Esophagus squamous epithelium (tissue), 4 donors: ENCODE results near the gene UBE2I.

Experiments
- POLR2A ChIP-seq, 4 donors: fragments of 450-650 bp; IDR thresholded peaks; one replicate each; pipeline ENCODE4 v1.6.1; 2017; ENCODE audit warnings: antibody characterized with exemption in 4 of 4, mild to moderate bottlenecking in 4 of 4, moderate library complexity in 3 of 4
- TF ChIP-seq, protein P1 (sequence below), 6 experiments: fragments of 450-650 bp in 4 of 6; fragments of 200-600 bp in 2 of 6; sonication (generic) in 2 of 6; IDR thresholded peaks; one replicate each; pipeline ENCODE4 v1.5.1; 2016 to 2019; ENCODE audit warnings: antibody characterized with exemption in 6 of 6, mild to moderate bottlenecking in 4 of 6, moderate library complexity in 4 of 6

DNA sequence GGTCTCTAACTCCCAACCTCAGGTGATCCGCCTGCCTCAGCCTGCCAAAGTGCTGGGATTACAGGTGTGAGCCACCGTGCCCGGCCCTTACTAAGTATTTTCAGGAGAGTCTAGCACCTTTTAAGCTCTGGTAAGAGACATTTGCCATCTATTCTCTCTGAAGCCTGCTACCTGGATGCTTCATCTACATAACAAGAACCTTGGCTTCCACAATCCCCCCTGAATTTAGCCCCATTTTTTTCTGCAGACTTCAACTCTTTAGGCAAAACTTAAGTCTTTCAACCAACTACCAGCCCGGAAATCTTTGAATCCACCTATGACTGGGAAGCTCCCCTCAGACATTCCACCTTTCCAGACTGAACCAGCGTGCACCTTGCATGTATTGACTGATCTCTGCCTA is 14.0 kb upstream of the UBE2I start:
- TF ChIP-seq POLR2A (IDR thresholded peaks at IDR 0.05), result no peak
- TF ChIP-seq, protein P1, sequence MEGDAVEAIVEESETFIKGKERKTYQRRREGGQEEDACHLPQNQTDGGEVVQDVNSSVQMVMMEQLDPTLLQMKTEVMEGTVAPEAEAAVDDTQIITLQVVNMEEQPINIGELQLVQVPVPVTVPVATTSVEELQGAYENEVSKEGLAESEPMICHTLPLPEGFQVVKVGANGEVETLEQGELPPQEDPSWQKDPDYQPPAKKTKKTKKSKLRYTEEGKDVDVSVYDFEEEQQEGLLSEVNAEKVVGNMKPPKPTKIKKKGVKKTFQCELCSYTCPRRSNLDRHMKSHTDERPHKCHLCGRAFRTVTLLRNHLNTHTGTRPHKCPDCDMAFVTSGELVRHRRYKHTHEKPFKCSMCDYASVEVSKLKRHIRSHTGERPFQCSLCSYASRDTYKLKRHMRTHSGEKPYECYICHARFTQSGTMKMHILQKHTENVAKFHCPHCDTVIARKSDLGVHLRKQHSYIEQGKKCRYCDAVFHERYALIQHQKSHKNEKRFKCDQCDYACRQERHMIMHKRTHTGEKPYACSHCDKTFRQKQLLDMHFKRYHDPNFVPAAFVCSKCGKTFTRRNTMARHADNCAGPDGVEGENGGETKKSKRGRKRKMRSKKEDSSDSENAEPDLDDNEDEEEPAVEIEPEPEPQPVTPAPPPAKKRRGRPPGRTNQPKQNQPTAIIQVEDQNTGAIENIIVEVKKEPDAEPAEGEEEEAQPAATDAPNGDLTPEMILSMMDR (IDR thresholded peaks at IDR 0.05), result no peak
